HEK293 (cell line): ENCODE measurements around the gene CASP8.

Source experiments
- CTCF ChIA-PET: fragments of 350-600 bp; formaldehyde crosslinking; extraction: SDS; loops from one replicate; lab custom pipeline; 2021; ENCODE audit warnings: antibody characterized with exemption; lab: Yijun Ruan, JAX
- POLR2A ChIA-PET: fragments of 300-600 bp; formaldehyde crosslinking; extraction: SDS; loops from one replicate; lab custom pipeline; 2020; ENCODE audit warnings: antibody characterized with exemption, inconsistent platforms; lab: Yijun Ruan, JAX
- H3K27ac ChIP-seq: fragments of 200-500 bp; sonication (Bioruptor generic); 2 replicates; pipeline ENCODE4 v1.5.1; 2014; ENCODE audit warnings: low read depth, low read length, control low read depth, inconsistent platforms; ENCODE audit errors: extremely low read depth
- H3K36me3 ChIP-seq, 2 experiments: fragments of 200-500 bp in 1 of 2; sonication (Bioruptor generic) in 1 of 2; 1 replicate in 1 of 2; 2 replicates in 1 of 2; pipeline ENCODE4 v1.5.1; 2014 to 2017; ENCODE audit warnings: inconsistent platforms in 2 of 2, low read length in 2 of 2; ENCODE audit not compliant: control insufficient read depth in 2 of 2, insufficient read depth in 1 of 2
- H3K4me1 ChIP-seq: fragments of 200-500 bp; sonication (Bioruptor generic); 2 replicates; pipeline ENCODE4 v1.5.1; 2014; ENCODE audit warnings: mild to moderate bottlenecking, low read length, inconsistent platforms; ENCODE audit not compliant: control insufficient read depth, insufficient read depth
- H3K4me3 ChIP-seq: 2 replicates; pipeline ENCODE4 v1.5.1; 2011; ENCODE audit warnings: low read depth, mild to moderate bottlenecking, control low read depth, low read length, moderate library complexity
- H3K9me3 ChIP-seq: fragments of 200-500 bp; sonication (Bioruptor generic); 2 replicates; pipeline ENCODE4 v1.5.1; 2014; ENCODE audit warnings: low read depth, low read length, inconsistent platforms; ENCODE audit not compliant: control insufficient read depth, insufficient read depth
- PRDM1 ChIP-seq: fragments of 450-650 bp; formaldehyde crosslinking; IDR thresholded peaks from 2 replicates; pipeline ENCODE4; 2016; ENCODE audit warnings: missing biosample characterization, missing genetic modification characterization
- YY2 ChIP-seq: fragments of 450-650 bp; formaldehyde crosslinking; IDR thresholded peaks from 2 replicates; pipeline ENCODE4 v1.5.1; 2016; ENCODE audit warnings: missing biosample characterization, missing genetic modification characterization
- ZFP3 ChIP-seq: fragments of 450-650 bp; formaldehyde crosslinking; IDR thresholded peaks from 2 replicates; pipeline ENCODE4 v1.5.1; 2016; ENCODE audit warnings: low read depth, missing biosample characterization, missing genetic modification characterization
- ZNF114 ChIP-seq: fragments of 450-650 bp; formaldehyde crosslinking; IDR thresholded peaks from 2 replicates; pipeline ENCODE4 v1.5.0; 2017; ENCODE audit warnings: missing biosample characterization, missing genetic modification characterization
- ZNF121 ChIP-seq: fragments of 450-650 bp; formaldehyde crosslinking; IDR thresholded peaks from 2 replicates; pipeline ENCODE4 v1.5.1; 2016; ENCODE audit warnings: missing biosample characterization, missing genetic modification characterization
- ZNF16 ChIP-seq: fragments of 450-650 bp; formaldehyde crosslinking; IDR thresholded peaks from 2 replicates; pipeline ENCODE4 v1.5.1; 2016; ENCODE audit warnings: low read depth, missing biosample characterization, missing genetic modification characterization
- ZNF175 ChIP-seq: fragments of 450-650 bp; formaldehyde crosslinking; IDR thresholded peaks from 2 replicates; pipeline ENCODE4 v1.5.1; 2016; ENCODE audit warnings: missing biosample characterization, missing genetic modification characterization
- ZNF26 ChIP-seq: fragments of 450-650 bp; formaldehyde crosslinking; IDR thresholded peaks from 2 replicates; pipeline ENCODE4 v1.5.1; 2016; ENCODE audit warnings: missing biosample characterization, missing genetic modification characterization
- ZNF266 ChIP-seq: fragments of 450-650 bp; formaldehyde crosslinking; IDR thresholded peaks from 2 replicates; pipeline ENCODE4 v1.5.1; 2016; ENCODE audit warnings: missing biosample characterization, missing genetic modification characterization, low read depth
- ZNF324 ChIP-seq: fragments of 450-650 bp; formaldehyde crosslinking; IDR thresholded peaks from 2 replicates; pipeline ENCODE4 v1.5.1; 2016; ENCODE audit warnings: missing biosample characterization, missing genetic modification characterization
- ZNF335 ChIP-seq: fragments of 450-650 bp; formaldehyde crosslinking; conservative IDR thresholded peaks from 2 replicates; pipeline ENCODE4 v1.5.1; 2016; ENCODE audit warnings: missing biosample characterization, missing genetic modification characterization
- ZNF510 ChIP-seq: fragments of 450-650 bp; formaldehyde crosslinking; IDR thresholded peaks from 2 replicates; pipeline ENCODE4 v1.5.1; 2018; ENCODE audit warnings: mild to moderate bottlenecking, missing genetic modification characterization, missing biosample characterization; ENCODE audit not compliant: insufficient replicate concordance
- ZNF561 ChIP-seq: fragments of 450-650 bp; IDR thresholded peaks from 2 replicates; pipeline ENCODE4 v1.5.1; 2018; ENCODE audit warnings: missing biosample characterization, missing genetic modification characterization, borderline replicate concordance
- ZNF585B ChIP-seq: fragments of 450-650 bp; formaldehyde crosslinking; IDR thresholded peaks from 2 replicates; pipeline ENCODE4 v1.5.1; 2016; ENCODE audit warnings: missing biosample characterization, missing genetic modification characterization
- ZNF596 ChIP-seq: fragments of 450-650 bp; IDR thresholded peaks from 2 replicates; pipeline ENCODE4 v1.5.0; 2018; ENCODE audit warnings: missing biosample characterization, mild to moderate bottlenecking, missing genetic modification characterization, moderate library complexity
- ZNF610 ChIP-seq: fragments of 450-650 bp; formaldehyde crosslinking; IDR thresholded peaks from 2 replicates; pipeline ENCODE4 v1.5.1; 2016; ENCODE audit warnings: missing biosample characterization, missing genetic modification characterization, borderline replicate concordance
- ZNF658 ChIP-seq: fragments of 450-650 bp; formaldehyde crosslinking; IDR thresholded peaks from 2 replicates; pipeline ENCODE4; 2016; ENCODE audit warnings: missing biosample characterization, missing genetic modification characterization
- ZNF670 ChIP-seq: fragments of 450-650 bp; formaldehyde crosslinking; IDR thresholded peaks from 2 replicates; pipeline ENCODE4 v1.5.1; 2016; ENCODE audit warnings: missing biosample characterization, missing genetic modification characterization, low read depth
- ZNF677 ChIP-seq: fragments of 450-650 bp; IDR thresholded peaks from 2 replicates; pipeline ENCODE4 v1.5.0; 2018; ENCODE audit warnings: missing biosample characterization, mild to moderate bottlenecking, missing genetic modification characterization, moderate library complexity
- ZNF76 ChIP-seq: fragments of 450-650 bp; formaldehyde crosslinking; IDR thresholded peaks from 2 replicates; pipeline ENCODE4; 2016; ENCODE audit warnings: low read depth, missing biosample characterization, missing genetic modification characterization, borderline replicate concordance
- TF ChIP-seq, protein P1 (sequence below): IDR thresholded peaks from 2 replicates; pipeline ENCODE4 v1.6.1; 2011; ENCODE audit warnings: mild to moderate bottlenecking, low read depth, low read length, borderline replicate concordance
- TF ChIP-seq, protein P2 (sequence below): fragments of 450-650 bp; formaldehyde crosslinking; IDR thresholded peaks from 2 replicates; pipeline ENCODE4 v1.5.0; 2017; ENCODE audit warnings: missing biosample characterization, missing genetic modification characterization, borderline replicate concordance
- TF ChIP-seq, protein P3 (sequence below): fragments of 450-650 bp; formaldehyde crosslinking; conservative IDR thresholded peaks from 2 replicates; pipeline ENCODE4 v1.5.1; 2016; ENCODE audit warnings: low read depth, missing biosample characterization, missing genetic modification characterization

CASP8 gene

GRCh38 chr2:201275069-201275468 is 14.7 kb downstream of the CASP8 start:
- no peak overlapping the region for H3K4me3 ChIP-seq
- H3K36me3 ChIP-seq: peaks cover 13 to 87% of the 10 kb centered on the region in 2 experiments
- H3K27ac ChIP-seq: no peak overlapping the region
- POLR2A ChIA-PET: no interaction called here
- H3K9me3 ChIP-seq: no peaks in the 10 kb centered on the region
- CTCF ChIA-PET: interaction anchor here (0.6 to 0.7 kb wide), 2 partner anchors 11 to 185 kb away, joined by 3 read pairs; no protein-coding TSS in a partner anchor
- TF ChIP-seq ZNF16 (tag by site-specific recombination): no peak
- TF ChIP-seq YY2 (tag by site-specific recombination): no peak
- TF ChIP-seq ZNF670: no peak
- TF ChIP-seq PRDM1 (tag by site-specific recombination): no peak
- H3K4me1 ChIP-seq: no peaks in the 10 kb centered on the region

GRCh38 chr2:201275990-201276389 is 15.7 kb downstream of the CASP8 start:
- no peaks in the 10 kb centered on the region for H3K9me3 ChIP-seq
- ChIA-PET CTCF (interaction anchor here (0.7 to 1.0 kb wide), 2 partner anchors 12 to 38 kb away, joined by 3 to 4 read pairs; no protein-coding TSS in a partner anchor), POLR2A (no interaction called here)
- no peak overlapping the region for H3K27ac ChIP-seq
- peaks cover 13 to 79% of the 10 kb centered on the region in 2 experiments for H3K36me3 ChIP-seq
- no peaks in the 10 kb centered on the region for H3K4me1 ChIP-seq
- no peak for TF ChIP-seq ZNF658 (tag by site-specific recombination)
- TF ChIP-seq, protein P1, sequence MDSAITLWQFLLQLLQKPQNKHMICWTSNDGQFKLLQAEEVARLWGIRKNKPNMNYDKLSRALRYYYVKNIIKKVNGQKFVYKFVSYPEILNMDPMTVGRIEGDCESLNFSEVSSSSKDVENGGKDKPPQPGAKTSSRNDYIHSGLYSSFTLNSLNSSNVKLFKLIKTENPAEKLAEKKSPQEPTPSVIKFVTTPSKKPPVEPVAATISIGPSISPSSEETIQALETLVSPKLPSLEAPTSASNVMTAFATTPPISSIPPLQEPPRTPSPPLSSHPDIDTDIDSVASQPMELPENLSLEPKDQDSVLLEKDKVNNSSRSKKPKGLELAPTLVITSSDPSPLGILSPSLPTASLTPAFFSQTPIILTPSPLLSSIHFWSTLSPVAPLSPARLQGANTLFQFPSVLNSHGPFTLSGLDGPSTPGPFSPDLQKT: no peak
- TF ChIP-seq, all 188 proteins: peak for 0
- no peak overlapping the region for H3K4me3 ChIP-seq

- TF ChIP-seq ZNF266 (tag by site-specific recombination): no peak
- no peak for TF ChIP-seq ZNF561 (tag by site-specific recombination)
- TF ChIP-seq ZNF121 (tag by site-specific recombination): no peak
- no peak for TF ChIP-seq ZFP3 (tag by site-specific recombination)
- TF ChIP-seq ZNF175 (tag by site-specific recombination): no peak
- TF ChIP-seq, protein P2, sequence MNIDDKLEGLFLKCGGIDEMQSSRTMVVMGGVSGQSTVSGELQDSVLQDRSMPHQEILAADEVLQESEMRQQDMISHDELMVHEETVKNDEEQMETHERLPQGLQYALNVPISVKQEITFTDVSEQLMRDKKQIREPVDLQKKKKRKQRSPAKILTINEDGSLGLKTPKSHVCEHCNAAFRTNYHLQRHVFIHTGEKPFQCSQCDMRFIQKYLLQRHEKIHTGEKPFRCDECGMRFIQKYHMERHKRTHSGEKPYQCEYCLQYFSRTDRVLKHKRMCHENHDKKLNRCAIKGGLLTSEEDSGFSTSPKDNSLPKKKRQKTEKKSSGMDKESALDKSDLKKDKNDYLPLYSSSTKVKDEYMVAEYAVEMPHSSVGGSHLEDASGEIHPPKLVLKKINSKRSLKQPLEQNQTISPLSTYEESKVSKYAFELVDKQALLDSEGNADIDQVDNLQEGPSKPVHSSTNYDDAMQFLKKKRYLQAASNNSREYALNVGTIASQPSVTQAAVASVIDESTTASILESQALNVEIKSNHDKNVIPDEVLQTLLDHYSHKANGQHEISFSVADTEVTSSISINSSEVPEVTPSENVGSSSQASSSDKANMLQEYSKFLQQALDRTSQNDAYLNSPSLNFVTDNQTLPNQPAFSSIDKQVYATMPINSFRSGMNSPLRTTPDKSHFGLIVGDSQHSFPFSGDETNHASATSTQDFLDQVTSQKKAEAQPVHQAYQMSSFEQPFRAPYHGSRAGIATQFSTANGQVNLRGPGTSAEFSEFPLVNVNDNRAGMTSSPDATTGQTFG (tag by site-specific recombination): no peak
- TF ChIP-seq ZNF610 (tag by site-specific recombination): no peak
- no peak for TF ChIP-seq ZNF596 (tag by site-specific recombination)
- no peak for TF ChIP-seq ZNF585B (tag by site-specific recombination)
- no peak for TF ChIP-seq ZNF114 (tag by site-specific recombination)
- no peak for TF ChIP-seq ZNF510 (tag by site-specific recombination)
- TF ChIP-seq, protein P3, sequence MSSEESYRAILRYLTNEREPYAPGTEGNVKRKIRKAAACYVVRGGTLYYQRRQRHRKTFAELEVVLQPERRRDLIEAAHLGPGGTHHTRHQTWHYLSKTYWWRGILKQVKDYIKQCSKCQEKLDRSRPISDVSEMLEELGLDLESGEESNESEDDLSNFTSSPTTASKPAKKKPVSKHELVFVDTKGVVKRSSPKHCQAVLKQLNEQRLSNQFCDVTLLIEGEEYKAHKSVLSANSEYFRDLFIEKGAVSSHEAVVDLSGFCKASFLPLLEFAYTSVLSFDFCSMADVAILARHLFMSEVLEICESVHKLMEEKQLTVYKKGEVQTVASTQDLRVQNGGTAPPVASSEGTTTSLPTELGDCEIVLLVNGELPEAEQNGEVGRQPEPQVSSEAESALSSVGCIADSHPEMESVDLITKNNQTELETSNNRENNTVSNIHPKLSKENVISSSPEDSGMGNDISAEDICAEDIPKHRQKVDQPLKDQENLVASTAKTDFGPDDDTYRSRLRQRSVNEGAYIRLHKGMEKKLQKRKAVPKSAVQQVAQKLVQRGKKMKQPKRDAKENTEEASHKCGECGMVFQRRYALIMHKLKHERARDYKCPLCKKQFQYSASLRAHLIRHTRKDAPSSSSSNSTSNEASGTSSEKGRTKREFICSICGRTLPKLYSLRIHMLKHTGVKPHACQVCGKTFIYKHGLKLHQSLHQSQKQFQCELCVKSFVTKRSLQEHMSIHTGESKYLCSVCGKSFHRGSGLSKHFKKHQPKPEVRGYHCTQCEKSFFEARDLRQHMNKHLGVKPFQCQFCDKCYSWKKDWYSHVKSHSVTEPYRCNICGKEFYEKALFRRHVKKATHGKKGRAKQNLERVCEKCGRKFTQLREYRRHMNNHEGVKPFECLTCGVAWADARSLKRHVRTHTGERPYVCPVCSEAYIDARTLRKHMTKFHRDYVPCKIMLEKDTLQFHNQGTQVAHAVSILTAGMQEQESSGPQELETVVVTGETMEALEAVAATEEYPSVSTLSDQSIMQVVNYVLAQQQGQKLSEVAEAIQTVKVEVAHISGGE: no peak
- no peak for TF ChIP-seq ZNF76
- TF ChIP-seq ZNF677 (tag by site-specific recombination): no peak
- TF ChIP-seq ZNF335 (tag by site-specific recombination): no peak
- no peak for TF ChIP-seq ZNF26 (tag by site-specific recombination)
- no peak for TF ChIP-seq ZNF324
- Histone ChIP-seq H3K9me3 (no peaks in the 10 kb centered on the region), H3K27ac (no peak overlapping the region), H3K4me1 (no peaks in the 10 kb centered on the region), H3K4me3 (no peak overlapping the region), H3K36me3 (peaks cover 13 to 74% of the 10 kb centered on the region in 2 experiments)
- POLR2A ChIA-PET: no interaction called here
- CTCF ChIA-PET: interaction anchor here (1.0 kb wide), 1 partner anchor 39 kb away, joined by 4 read pairs; no protein-coding TSS in a partner anchor
These were observed 16.2 kb downstream of the CASP8 start for GRCh38 chr2:201276511-201276910.
